Measurements from ENCODE around the gene EBPL.
"Not testable (repeated sequence)": the region's sequence is repeated elsewhere in the genome, so short reads cannot be mapped to it uniquely, and the experiment has no call there.

The EBPL gene

GRCh38 chr13:49714757-49715156, 23.5 kb upstream of the EBPL start:
- CTCF ChIA-PET, result no interaction called here
- POLR2A ChIA-PET, result no interaction called here
- WGBS (ENCODE audit: insufficient coverage), result no CpG with 5 or more reads among the region's 1 CpG

GRCh38 chr13:49711218-49711863, 20.1 kb upstream of the EBPL start:
- H3K36me3 ChIP-seq (ENCODE audit: control insufficient read depth in 4 of 4, insufficient read depth in 4 of 4, low read length in 3 of 4), result peaks cover 7 to 39% (median 23%) of the 10 kb centered on the region in 4 experiments
- H3K27me3 ChIP-seq (replicated peaks in 2 of 5; ENCODE audit: control insufficient read depth in 4 of 5, insufficient read depth in 5 of 5, low read length in 4 of 5), result no peaks in the 10 kb centered on the region
- ChIA-PET CTCF (interaction anchor here (0.6 to 2.2 kb wide), 8 partner anchors 8 to 228 kb away, joined by 3 to 7 read pairs (median 3); partner anchors contain the start of genes EBPL and SPRYD7), POLR2A (interaction anchor here (1.2 kb wide), 1 partner anchor 41 kb away, joined by 5 read pairs; no protein-coding TSS in a partner anchor)
- peak in 2 of 3 donors; percentile 30 to 43 for DNase-seq
- peaks cover 0 to 9% (median 2%) of the 10 kb centered on the region in 4 experiments for H3K4me1 ChIP-seq (ENCODE audit: control extremely low read depth in 1 of 4, control insufficient read depth in 4 of 4, insufficient read depth in 4 of 4, low read length in 3 of 4)
- no peak overlapping the region for H3K4me3 ChIP-seq (ENCODE audit: control insufficient read depth in 1 of 7, extremely low read depth in 1 of 7, insufficient read depth in 4 of 7, low read depth in 2 of 7, low read length in 6 of 7)
- H3K27ac ChIP-seq (ENCODE audit: insufficient read depth in 1 of 2, low read depth in 1 of 2, low read length in 2 of 2, poor library complexity in 1 of 2, severe bottlenecking in 2 of 2), result peak overlapping the region in 1 of 2 experiments; percentile 47
- WGBS (ENCODE audit: insufficient coverage), result no CpG with 5 or more reads among the region's 2 CpGs
- H3K9me3 ChIP-seq (ENCODE audit: control extremely low read depth in 1 of 5, control insufficient read depth in 4 of 5, insufficient read depth in 2 of 5, low read depth in 1 of 5, low read length in 4 of 5), result peaks cover 0 to 20% (median 6%) of the 10 kb centered on the region in 5 experiments

More at GRCh38 chr13:49714757-49715156, 23.5 kb upstream of the EBPL start:
- Histone ChIP-seq H3K9me3 (ENCODE audit: control extremely low read depth in 1 of 5, control insufficient read depth in 4 of 5, insufficient read depth in 2 of 5, low read depth in 1 of 5, low read length in 4 of 5) (peaks cover 0 to 24% (median 10%) of the 10 kb centered on the region in 5 experiments), H3K36me3 (ENCODE audit: control insufficient read depth in 4 of 4, insufficient read depth in 4 of 4, low read length in 3 of 4) (peaks cover 7 to 56% (median 28%) of the 10 kb centered on the region in 4 experiments), H3K4me1 (ENCODE audit: control extremely low read depth in 1 of 4, control insufficient read depth in 4 of 4, insufficient read depth in 4 of 4, low read length in 3 of 4) (peaks cover 0 to 9% (median 2%) of the 10 kb centered on the region in 4 experiments), H3K4me3 (ENCODE audit: control insufficient read depth in 1 of 7, extremely low read depth in 1 of 7, insufficient read depth in 4 of 7, low read depth in 2 of 7, low read length in 6 of 7) (no peak overlapping the region), H3K27ac (ENCODE audit: insufficient read depth in 1 of 2, low read depth in 1 of 2, low read length in 2 of 2, poor library complexity in 1 of 2, severe bottlenecking in 2 of 2) (no peak overlapping the region), H3K27me3 (replicated peaks in 2 of 5; ENCODE audit: control insufficient read depth in 4 of 5, insufficient read depth in 5 of 5, low read length in 4 of 5) (no peaks in the 10 kb centered on the region)
- peak in 1 of 3 donors; percentile 9 for DNase-seq

DNA sequence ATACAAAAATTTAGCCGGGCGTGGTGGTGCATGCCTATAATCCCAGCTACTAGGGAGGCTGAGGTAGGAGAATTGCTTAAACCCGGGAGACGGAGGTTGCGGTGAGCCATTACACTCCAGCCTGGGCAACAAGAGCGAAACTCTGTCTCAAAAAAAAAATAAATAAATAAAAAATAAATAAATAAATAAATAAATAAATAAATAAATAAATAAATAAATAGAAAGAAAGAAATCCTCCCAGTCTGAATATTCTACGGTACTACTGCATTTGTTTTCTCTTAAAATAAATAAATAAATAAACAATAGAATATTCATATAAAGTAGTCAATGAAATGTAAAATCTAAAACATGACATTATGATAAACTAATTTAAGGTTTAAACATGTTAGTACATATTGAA, 13.0 kb upstream of the EBPL start:
- CTCF ChIA-PET; H3K27me3 ChIP-seq (replicated peaks in 2 of 5; ENCODE audit: control insufficient read depth in 4 of 5, insufficient read depth in 5 of 5, low read length in 4 of 5); H3K4me1 ChIP-seq (ENCODE audit: control extremely low read depth in 1 of 4, control insufficient read depth in 4 of 4, insufficient read depth in 4 of 4, low read length in 3 of 4); H3K9me3 ChIP-seq (ENCODE audit: control extremely low read depth in 1 of 5, control insufficient read depth in 4 of 5, insufficient read depth in 2 of 5, low read depth in 1 of 5, low read length in 4 of 5); H3K27ac ChIP-seq (ENCODE audit: insufficient read depth in 1 of 2, low read depth in 1 of 2, low read length in 2 of 2, poor library complexity in 1 of 2, severe bottlenecking in 2 of 2); H3K4me3 ChIP-seq (ENCODE audit: control insufficient read depth in 1 of 7, extremely low read depth in 1 of 7, insufficient read depth in 4 of 7, low read depth in 2 of 7, low read length in 6 of 7); POLR2A ChIA-PET; DNase-seq: not testable (repeated sequence)
- H3K36me3 ChIP-seq (ENCODE audit: control insufficient read depth in 4 of 4, insufficient read depth in 4 of 4, low read length in 3 of 4), result peaks cover 8 to 50% (median 27%) of the 10 kb centered on the region in 4 experiments
- WGBS (ENCODE audit: insufficient coverage), result no CpG with 5 or more reads among the region's 7 CpGs

DNA sequence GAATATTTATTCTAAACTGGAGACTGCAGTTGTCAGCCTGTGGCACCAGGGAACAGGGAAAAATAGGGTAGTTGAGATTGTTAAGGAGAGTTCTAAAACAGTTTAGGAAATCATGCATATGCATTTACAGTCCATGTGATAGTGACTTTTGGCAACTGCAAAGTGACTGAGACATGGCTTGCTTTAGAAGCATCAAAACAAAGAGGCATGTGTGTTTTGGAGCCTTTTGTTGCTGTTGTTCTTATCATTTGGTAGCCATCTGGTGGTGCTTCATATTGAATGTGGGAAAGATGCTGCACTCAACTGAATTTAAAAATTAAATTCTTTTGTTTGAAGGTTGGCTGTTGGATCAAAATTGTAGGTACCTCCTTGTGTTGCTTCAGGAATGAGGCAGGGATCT, 10.2 kb upstream of the EBPL start:
- H3K36me3 ChIP-seq (ENCODE audit: control insufficient read depth in 4 of 4, insufficient read depth in 4 of 4, low read length in 3 of 4), result peaks cover 12 to 41% (median 27%) of the 10 kb centered on the region in 4 experiments
- H3K4me1 ChIP-seq (ENCODE audit: control extremely low read depth in 1 of 4, control insufficient read depth in 4 of 4, insufficient read depth in 4 of 4, low read length in 3 of 4), result peaks cover 0 to 6% (median 0%) of the 10 kb centered on the region in 4 experiments
- H3K9me3 ChIP-seq (ENCODE audit: control extremely low read depth in 1 of 5, control insufficient read depth in 4 of 5, insufficient read depth in 2 of 5, low read depth in 1 of 5, low read length in 4 of 5), result no peaks in the 10 kb centered on the region
- CTCF ChIA-PET, result no interaction called here
- DNase-seq, result no peak
- H3K27ac ChIP-seq (ENCODE audit: insufficient read depth in 1 of 2, low read depth in 1 of 2, low read length in 2 of 2, poor library complexity in 1 of 2, severe bottlenecking in 2 of 2), result no peak overlapping the region
- POLR2A ChIA-PET, result no interaction called here
- H3K4me3 ChIP-seq (ENCODE audit: control insufficient read depth in 1 of 7, extremely low read depth in 1 of 7, insufficient read depth in 4 of 7, low read depth in 2 of 7, low read length in 6 of 7), result no peak overlapping the region
- H3K27me3 ChIP-seq (replicated peaks in 2 of 5; ENCODE audit: control insufficient read depth in 4 of 5, insufficient read depth in 5 of 5, low read length in 4 of 5), result no peaks in the 10 kb centered on the region

DNA sequence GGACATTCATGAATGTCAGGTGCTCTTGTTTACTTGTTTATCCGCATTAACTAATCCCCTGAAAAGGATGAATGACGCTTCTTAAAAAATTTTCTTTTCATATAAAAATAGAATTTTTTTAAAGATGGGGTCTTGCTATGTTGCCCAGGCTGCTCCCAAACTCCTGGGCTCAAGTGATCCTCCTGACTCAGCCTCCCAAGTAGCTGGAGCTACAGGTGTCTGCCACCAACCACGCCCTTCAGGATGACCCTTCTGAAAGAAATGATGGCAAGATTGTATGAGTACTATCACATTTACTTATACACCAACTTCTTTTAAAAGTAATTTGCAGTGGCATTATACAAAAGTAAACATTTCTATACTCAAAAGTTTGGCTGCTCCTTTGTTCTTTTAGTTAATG, 6.2 kb upstream of the EBPL start:
- H3K4me1 ChIP-seq (ENCODE audit: control extremely low read depth in 1 of 4, control insufficient read depth in 4 of 4, insufficient read depth in 4 of 4, low read length in 3 of 4), result peaks cover 7 to 31% (median 15%) of the 10 kb centered on the region in 4 experiments
- H3K27me3 ChIP-seq (replicated peaks in 2 of 5; ENCODE audit: control insufficient read depth in 4 of 5, insufficient read depth in 5 of 5, low read length in 4 of 5), result no peaks in the 10 kb centered on the region
- H3K4me3 ChIP-seq (ENCODE audit: control insufficient read depth in 1 of 7, extremely low read depth in 1 of 7, insufficient read depth in 4 of 7, low read depth in 2 of 7, low read length in 6 of 7), result no peak overlapping the region
- peaks cover 12 to 18% (median 16%) of the 10 kb centered on the region in 4 experiments for H3K36me3 ChIP-seq (ENCODE audit: control insufficient read depth in 4 of 4, insufficient read depth in 4 of 4, low read length in 3 of 4)
- H3K27ac ChIP-seq (ENCODE audit: insufficient read depth in 1 of 2, low read depth in 1 of 2, low read length in 2 of 2, poor library complexity in 1 of 2, severe bottlenecking in 2 of 2), result no peak overlapping the region
- no peak for DNase-seq
- WGBS (ENCODE audit: insufficient coverage), result no CpG with 5 or more reads among the region's 3 CpGs
- H3K9me3 ChIP-seq (ENCODE audit: control extremely low read depth in 1 of 5, control insufficient read depth in 4 of 5, insufficient read depth in 2 of 5, low read depth in 1 of 5, low read length in 4 of 5), result no peaks in the 10 kb centered on the region
- CTCF ChIA-PET, result no interaction called here
- POLR2A ChIA-PET, result no interaction called here

- CTCF ChIA-PET, result interaction anchor here (0.7 to 1.7 kb wide), 3 partner anchors 16 to 98 kb away, joined by 3 to 6 read pairs (median 4); partner anchors contain the start of gene KPNA3
- DNase-seq, result no peak
- H3K9me3 ChIP-seq (ENCODE audit: control extremely low read depth in 1 of 5, control insufficient read depth in 4 of 5, insufficient read depth in 2 of 5, low read depth in 1 of 5, low read length in 4 of 5), result no peaks in the 10 kb centered on the region
- POLR2A ChIA-PET, result no interaction called here
- no peaks in the 10 kb centered on the region for H3K27me3 ChIP-seq (replicated peaks in 2 of 5; ENCODE audit: control insufficient read depth in 4 of 5, insufficient read depth in 5 of 5, low read length in 4 of 5)
- 100% methylated on average over 1 of the region's 1 CpG for WGBS (ENCODE audit: insufficient coverage)
- peaks cover 3 to 7% (median 5%) of the 10 kb centered on the region in 4 experiments for H3K36me3 ChIP-seq (ENCODE audit: control insufficient read depth in 4 of 4, insufficient read depth in 4 of 4, low read length in 3 of 4)
- peaks cover 18 to 49% (median 28%) of the 10 kb centered on the region in 4 experiments for H3K4me1 ChIP-seq (ENCODE audit: control extremely low read depth in 1 of 4, control insufficient read depth in 4 of 4, insufficient read depth in 4 of 4, low read length in 3 of 4)
- peak overlapping the region in 1 of 2 experiments; percentile 81 for H3K27ac ChIP-seq (ENCODE audit: insufficient read depth in 1 of 2, low read depth in 1 of 2, low read length in 2 of 2, poor library complexity in 1 of 2, severe bottlenecking in 2 of 2)
- no peak overlapping the region for H3K4me3 ChIP-seq (ENCODE audit: control insufficient read depth in 1 of 7, extremely low read depth in 1 of 7, insufficient read depth in 4 of 7, low read depth in 2 of 7, low read length in 6 of 7)
Observed at GRCh38 chr13:49694446-49694845, 3.2 kb upstream of the EBPL start.

DNA sequence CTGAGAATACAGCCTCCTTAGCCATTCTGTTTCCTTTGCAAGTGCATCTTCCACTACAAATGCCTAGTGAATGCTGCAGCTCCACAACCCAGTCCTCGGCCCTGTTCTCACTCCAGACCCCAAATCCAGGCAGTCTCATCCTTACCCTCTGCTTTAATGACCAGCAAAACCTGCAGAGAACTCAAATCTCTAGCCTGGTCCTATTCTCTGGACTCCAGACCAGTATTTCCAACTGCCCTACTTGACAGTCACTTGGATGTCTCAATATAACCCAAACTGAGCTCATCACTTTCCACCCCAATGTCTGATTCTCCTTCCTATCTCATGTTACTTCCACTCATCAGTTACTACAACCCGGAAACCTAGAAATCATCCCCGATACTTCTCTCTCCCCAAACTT, 2.6 kb upstream of the EBPL start:
- H3K27ac ChIP-seq (ENCODE audit: insufficient read depth in 1 of 2, low read depth in 1 of 2, low read length in 2 of 2, poor library complexity in 1 of 2, severe bottlenecking in 2 of 2), result peak overlapping the region; percentile 56 to 81
- no peak for DNase-seq
- POLR2A ChIA-PET, result no interaction called here
- CTCF ChIA-PET, result interaction anchor here (1.0 to 1.7 kb wide), 4 partner anchors 13 to 99 kb away, joined by 3 to 6 read pairs (median 4); partner anchors contain the start of gene KPNA3
- peak overlapping the region in 1 of 7 experiments; percentile 0 for H3K4me3 ChIP-seq (ENCODE audit: control insufficient read depth in 1 of 7, extremely low read depth in 1 of 7, insufficient read depth in 4 of 7, low read depth in 2 of 7, low read length in 6 of 7)
- H3K9me3 ChIP-seq (ENCODE audit: control extremely low read depth in 1 of 5, control insufficient read depth in 4 of 5, insufficient read depth in 2 of 5, low read depth in 1 of 5, low read length in 4 of 5), result no peaks in the 10 kb centered on the region
- H3K4me1 ChIP-seq (ENCODE audit: control extremely low read depth in 1 of 4, control insufficient read depth in 4 of 4, insufficient read depth in 4 of 4, low read length in 3 of 4), result peaks cover 18 to 53% (median 33%) of the 10 kb centered on the region in 4 experiments
- WGBS (ENCODE audit: insufficient coverage), result 100% methylated on average over 3 of the region's 3 CpGs
- H3K36me3 ChIP-seq (ENCODE audit: control insufficient read depth in 4 of 4, insufficient read depth in 4 of 4, low read length in 3 of 4), result peaks cover 3 to 9% (median 5%) of the 10 kb centered on the region in 4 experiments
- H3K27me3 ChIP-seq (replicated peaks in 2 of 5; ENCODE audit: control insufficient read depth in 4 of 5, insufficient read depth in 5 of 5, low read length in 4 of 5), result no peaks in the 10 kb centered on the region

All from common myeloid progenitor, CD34-positive (primary cell).